GM21423 (cell line): ENCODE data around the gene TMEM238.
"Not testable (repeated sequence)": the region's sequence is repeated elsewhere in the genome, so short reads cannot be mapped to it uniquely, and the experiment has no call there.

Experiments
- ATAC-seq: cut with Tn5 transposase; IDR thresholded peaks from one replicate; pipeline ENCODE4 v1.9.1; 2021; ENCODE audit warnings: mild to moderate bottlenecking, moderate library complexity; ENCODE audit not compliant: unreplicated experiment

TMEM238 gene

GRCh38 chr19:55341595-55342531 lies 42.2 kb downstream of the TMEM238 start:
- ATAC-seq: no peak

GRCh38 chr19:55341171-55341588 lies 42.9 kb downstream of the TMEM238 start:
- no peak for ATAC-seq

GRCh38 chr19:55340784-55341147 lies 43.3 kb downstream of the TMEM238 start:
- ATAC-seq: no peak

- no peak for ATAC-seq
Measured at GRCh38 chr19:55339889-55340783, 44.0 kb downstream of the TMEM238 start.

- ATAC-seq: peak; percentile 75
Measured at GRCh38 chr19:55339105-55339888, 44.8 kb downstream of the TMEM238 start, which contains the start of gene KMT5C. TSS of gene KMT5C (plus strand) at chr19:55339876. CDS start at chr19:55341937, 2,061 bp downstream.

GRCh38 chr19:55336101-55336500 lies 48.0 kb downstream of the TMEM238 start:
- no peak for ATAC-seq

- no peak for ATAC-seq
Measured at GRCh38 chr19:55333870-55334269, 50.2 kb downstream of the TMEM238 start.

GRCh38 chr19:55329791-55330190 lies 54.3 kb downstream of the TMEM238 start:
- not testable (repeated sequence) for ATAC-seq
